Uterus (tissue), 2 donors: ENCODE measurements around the gene SATB2.

Experiments
- CTCF ChIP-seq, 4 experiments: fragments of 200-600 bp in 2 of 4; fragments of 450-650 bp in 2 of 4; sonication (generic) in 2 of 4; IDR thresholded peaks; one replicate each; pipeline ENCODE4 v1.5.1; 2016 to 2019; ENCODE audit warnings: antibody characterized with exemption in 4 of 4, mild to moderate bottlenecking in 2 of 4, moderate library complexity in 1 of 4
- POLR2A ChIP-seq, 2 donors: fragments of 450-650 bp; IDR thresholded peaks; one replicate each; pipeline ENCODE4 v1.6.1; 2016; ENCODE audit warnings: antibody characterized with exemption in 2 of 2, mild to moderate bottlenecking in 1 of 2, moderate library complexity in 1 of 2

- TF ChIP-seq CTCF (IDR thresholded peaks at IDR 0.05), result no peak
- no peak for TF ChIP-seq POLR2A (IDR thresholded peaks at IDR 0.05)
Measured at GRCh38 chr2:199344012-199344411, 113.7 kb downstream of the SATB2 start.
